Measurements from ENCODE around the gene WDR7.

- TF ChIP-seq POLR2A (IDR thresholded peaks at IDR 0.05): no peak
- no peak for TF ChIP-seq CTCF (IDR thresholded peaks at IDR 0.05)
These were observed 372.2 kb downstream of the WDR7 start for GRCh38 chr18:57023275-57023882.

Measured in esophagus squamous epithelium (tissue), 4 donors.